ENCODE results near the gene FSCN2.

- TF ChIP-seq, protein P1, sequence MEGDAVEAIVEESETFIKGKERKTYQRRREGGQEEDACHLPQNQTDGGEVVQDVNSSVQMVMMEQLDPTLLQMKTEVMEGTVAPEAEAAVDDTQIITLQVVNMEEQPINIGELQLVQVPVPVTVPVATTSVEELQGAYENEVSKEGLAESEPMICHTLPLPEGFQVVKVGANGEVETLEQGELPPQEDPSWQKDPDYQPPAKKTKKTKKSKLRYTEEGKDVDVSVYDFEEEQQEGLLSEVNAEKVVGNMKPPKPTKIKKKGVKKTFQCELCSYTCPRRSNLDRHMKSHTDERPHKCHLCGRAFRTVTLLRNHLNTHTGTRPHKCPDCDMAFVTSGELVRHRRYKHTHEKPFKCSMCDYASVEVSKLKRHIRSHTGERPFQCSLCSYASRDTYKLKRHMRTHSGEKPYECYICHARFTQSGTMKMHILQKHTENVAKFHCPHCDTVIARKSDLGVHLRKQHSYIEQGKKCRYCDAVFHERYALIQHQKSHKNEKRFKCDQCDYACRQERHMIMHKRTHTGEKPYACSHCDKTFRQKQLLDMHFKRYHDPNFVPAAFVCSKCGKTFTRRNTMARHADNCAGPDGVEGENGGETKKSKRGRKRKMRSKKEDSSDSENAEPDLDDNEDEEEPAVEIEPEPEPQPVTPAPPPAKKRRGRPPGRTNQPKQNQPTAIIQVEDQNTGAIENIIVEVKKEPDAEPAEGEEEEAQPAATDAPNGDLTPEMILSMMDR (conservative IDR thresholded peaks at IDR 0.05) = no peak
- no peak for TF ChIP-seq ZFX (IDR thresholded peaks at IDR 0.05)
Observed at GRCh38 chr17:81586096-81586495, 57.9 kb downstream of the FSCN2 start.
